Measurements from ENCODE around the gene PNCK. TPM values are rescaled to one million over a fixed set of nuclear protein-coding genes. Genes with fewer than 3 reads are reported as not detected.

Gene PNCK
- total RNA-seq, 1 experiment from 2014 or later: 2.3 TPM

DNA sequence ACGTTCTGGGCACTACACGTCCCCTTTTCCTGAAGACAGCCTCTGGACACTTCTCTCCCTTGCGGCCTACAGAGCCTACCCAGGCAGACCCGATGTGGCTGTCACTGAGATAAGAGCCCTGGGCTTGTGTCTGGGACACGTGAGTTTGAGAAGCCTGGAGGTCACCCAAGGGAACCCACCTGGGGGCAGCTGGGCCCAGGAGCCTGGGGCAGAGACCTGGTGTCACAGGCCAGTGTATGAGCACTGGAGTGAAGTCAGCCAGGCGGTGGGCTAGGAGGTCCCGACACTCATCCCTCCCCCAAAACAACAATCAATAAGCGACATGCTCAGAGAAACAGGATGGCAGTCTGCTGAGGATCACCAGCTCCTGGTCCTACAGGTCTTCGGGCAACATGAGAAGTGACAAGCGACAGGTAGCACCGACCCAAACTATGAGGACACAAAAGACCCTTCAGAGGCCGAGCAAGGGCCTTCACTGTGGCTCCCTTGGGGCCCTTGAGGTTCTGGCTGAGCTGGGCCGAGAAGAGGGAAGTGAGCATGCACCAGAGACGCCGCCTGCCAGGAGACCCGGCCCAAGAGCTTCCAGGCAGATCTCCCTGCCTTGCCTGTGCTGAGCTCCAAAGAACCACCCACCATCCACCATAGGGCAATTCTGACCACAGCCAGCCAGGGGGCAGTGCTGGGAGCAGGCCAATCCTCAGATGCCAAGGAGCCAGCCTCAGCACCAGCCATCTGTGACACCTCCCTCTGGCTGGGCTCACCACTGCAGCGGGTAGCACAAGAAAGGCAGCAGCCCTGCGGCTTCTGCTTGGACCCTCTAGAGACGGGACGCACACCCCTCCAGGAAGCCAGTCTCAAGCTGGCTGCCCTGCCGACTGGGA lies 37.6 kb downstream of the PNCK start:
- intact Hi-C loops (cut with micrococcal nuclease; ENCODE audit: unreplicated experiment) (no loop called here), in situ Hi-C loops (cut with HindIII; ENCODE audit: low pct_unique_long_range_greater_than_20kb, low sequenced_read_pairs) (no loop called here)
- POLR2A ChIA-PET: interaction anchor here (0.6 kb wide), 2 partner anchors 11 to 17 kb away, joined by 4 to 5 read pairs; partner anchors contain the start of gene DUSP9

GRCh38 chrX:153635388-153635787 lies 38.2 kb downstream of the PNCK start:
- POLR2A ChIA-PET: no interaction called here
- CTCF ChIA-PET: interaction anchor here (0.6 to 1.5 kb wide), 2 partner anchors 32 to 292 kb away, joined by 5 read pairs; no protein-coding TSS in a partner anchor
- no peak for TF ChIP-seq SIN3A (IDR thresholded peaks at IDR 0.05; ENCODE audit: borderline replicate concordance, insufficient read depth, low read depth, low read length)
- TF ChIP-seq, protein P1, sequence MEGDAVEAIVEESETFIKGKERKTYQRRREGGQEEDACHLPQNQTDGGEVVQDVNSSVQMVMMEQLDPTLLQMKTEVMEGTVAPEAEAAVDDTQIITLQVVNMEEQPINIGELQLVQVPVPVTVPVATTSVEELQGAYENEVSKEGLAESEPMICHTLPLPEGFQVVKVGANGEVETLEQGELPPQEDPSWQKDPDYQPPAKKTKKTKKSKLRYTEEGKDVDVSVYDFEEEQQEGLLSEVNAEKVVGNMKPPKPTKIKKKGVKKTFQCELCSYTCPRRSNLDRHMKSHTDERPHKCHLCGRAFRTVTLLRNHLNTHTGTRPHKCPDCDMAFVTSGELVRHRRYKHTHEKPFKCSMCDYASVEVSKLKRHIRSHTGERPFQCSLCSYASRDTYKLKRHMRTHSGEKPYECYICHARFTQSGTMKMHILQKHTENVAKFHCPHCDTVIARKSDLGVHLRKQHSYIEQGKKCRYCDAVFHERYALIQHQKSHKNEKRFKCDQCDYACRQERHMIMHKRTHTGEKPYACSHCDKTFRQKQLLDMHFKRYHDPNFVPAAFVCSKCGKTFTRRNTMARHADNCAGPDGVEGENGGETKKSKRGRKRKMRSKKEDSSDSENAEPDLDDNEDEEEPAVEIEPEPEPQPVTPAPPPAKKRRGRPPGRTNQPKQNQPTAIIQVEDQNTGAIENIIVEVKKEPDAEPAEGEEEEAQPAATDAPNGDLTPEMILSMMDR (IDR thresholded peaks at IDR 0.05): no peak
- TF ChIP-seq POLR2AphosphoS5 (IDR thresholded peaks at IDR 0.05; ENCODE audit: low read depth, low read length): no peak
- TF ChIP-seq, protein P2, sequence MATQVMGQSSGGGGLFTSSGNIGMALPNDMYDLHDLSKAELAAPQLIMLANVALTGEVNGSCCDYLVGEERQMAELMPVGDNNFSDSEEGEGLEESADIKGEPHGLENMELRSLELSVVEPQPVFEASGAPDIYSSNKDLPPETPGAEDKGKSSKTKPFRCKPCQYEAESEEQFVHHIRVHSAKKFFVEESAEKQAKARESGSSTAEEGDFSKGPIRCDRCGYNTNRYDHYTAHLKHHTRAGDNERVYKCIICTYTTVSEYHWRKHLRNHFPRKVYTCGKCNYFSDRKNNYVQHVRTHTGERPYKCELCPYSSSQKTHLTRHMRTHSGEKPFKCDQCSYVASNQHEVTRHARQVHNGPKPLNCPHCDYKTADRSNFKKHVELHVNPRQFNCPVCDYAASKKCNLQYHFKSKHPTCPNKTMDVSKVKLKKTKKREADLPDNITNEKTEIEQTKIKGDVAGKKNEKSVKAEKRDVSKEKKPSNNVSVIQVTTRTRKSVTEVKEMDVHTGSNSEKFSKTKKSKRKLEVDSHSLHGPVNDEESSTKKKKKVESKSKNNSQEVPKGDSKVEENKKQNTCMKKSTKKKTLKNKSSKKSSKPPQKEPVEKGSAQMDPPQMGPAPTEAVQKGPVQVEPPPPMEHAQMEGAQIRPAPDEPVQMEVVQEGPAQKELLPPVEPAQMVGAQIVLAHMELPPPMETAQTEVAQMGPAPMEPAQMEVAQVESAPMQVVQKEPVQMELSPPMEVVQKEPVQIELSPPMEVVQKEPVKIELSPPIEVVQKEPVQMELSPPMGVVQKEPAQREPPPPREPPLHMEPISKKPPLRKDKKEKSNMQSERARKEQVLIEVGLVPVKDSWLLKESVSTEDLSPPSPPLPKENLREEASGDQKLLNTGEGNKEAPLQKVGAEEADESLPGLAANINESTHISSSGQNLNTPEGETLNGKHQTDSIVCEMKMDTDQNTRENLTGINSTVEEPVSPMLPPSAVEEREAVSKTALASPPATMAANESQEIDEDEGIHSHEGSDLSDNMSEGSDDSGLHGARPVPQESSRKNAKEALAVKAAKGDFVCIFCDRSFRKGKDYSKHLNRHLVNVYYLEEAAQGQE (IDR thresholded peaks at IDR 0.05; ENCODE audit: insufficient read depth in 1 of 2, low read depth in 2 of 2, low read length in 1 of 2): no peak
- TF ChIP-seq TCF7L2 (IDR thresholded peaks at IDR 0.05; ENCODE audit: low read depth, low read length): no peak
- no peak overlapping the region for H3K27ac ChIP-seq (ENCODE audit: low read length)
- DNase-seq (ENCODE audit: low read depth, low spot score) (no peak), ATAC-seq (no peak)
- in situ Hi-C loops (cut with HindIII; ENCODE audit: low pct_unique_long_range_greater_than_20kb, low sequenced_read_pairs) (no loop called here), intact Hi-C loops (cut with micrococcal nuclease; ENCODE audit: unreplicated experiment) (no loop called here)
- H3K9me3 ChIP-seq (ENCODE audit: control insufficient read depth, insufficient read depth, low read depth, low read length): no peaks in the 10 kb centered on the region
- no TSS peak for BruUV-seq (replicated peaks)
- no peaks in the 10 kb centered on the region for H3K4me1 ChIP-seq (ENCODE audit: control insufficient read depth, insufficient read depth, low read length)
- no peaks in the 10 kb centered on the region for H3K36me3 ChIP-seq (ENCODE audit: control insufficient read depth, insufficient read depth, low read length)
- no peaks in the 10 kb centered on the region for H3K27me3 ChIP-seq (ENCODE audit: control insufficient read depth, insufficient read depth, low read length)
- H3K4me3 ChIP-seq (ENCODE audit: low read depth in 2 of 2, low read length in 2 of 2): no peak overlapping the region

More for the DNA sequence above, 37.6 kb downstream of the PNCK start:
- Histone ChIP-seq H3K4me1 (ENCODE audit: control insufficient read depth, insufficient read depth, low read length) (no peaks in the 10 kb centered on the region), H3K36me3 (ENCODE audit: control insufficient read depth, insufficient read depth, low read length) (no peaks in the 10 kb centered on the region), H3K27ac (ENCODE audit: low read length) (no peak overlapping the region), H3K4me3 (ENCODE audit: low read depth in 2 of 2, low read length in 2 of 2) (no peak overlapping the region), H3K9me3 (ENCODE audit: control insufficient read depth, insufficient read depth, low read depth, low read length) (no peaks in the 10 kb centered on the region), H3K27me3 (ENCODE audit: control insufficient read depth, insufficient read depth, low read length) (no peaks in the 10 kb centered on the region)
- CTCF ChIA-PET: interaction anchor here (0.5 to 1.5 kb wide), 5 partner anchors 8 to 291 kb away, joined by 3 to 5 read pairs (median 3); no protein-coding TSS in a partner anchor
- ATAC-seq: peak; percentile 77
- no TSS peak for BruUV-seq (replicated peaks)
- DNase-seq (ENCODE audit: low read depth, low spot score): no peak
- TF ChIP-seq POLR2AphosphoS5 (IDR thresholded peaks at IDR 0.05; ENCODE audit: low read depth, low read length): no peak
- TF ChIP-seq, protein P2 (IDR thresholded peaks at IDR 0.05; ENCODE audit: insufficient read depth in 1 of 2, low read depth in 2 of 2, low read length in 1 of 2): no peak
- TF ChIP-seq, protein P1 (IDR thresholded peaks at IDR 0.05): no peak
- no peak for TF ChIP-seq SIN3A (IDR thresholded peaks at IDR 0.05; ENCODE audit: borderline replicate concordance, insufficient read depth, low read depth, low read length)
- no peak for TF ChIP-seq TCF7L2 (IDR thresholded peaks at IDR 0.05; ENCODE audit: low read depth, low read length)
